UCSD-AML1 (cell line): ENCODE results near the gene KCNMB4.

Source experiments
- DNase-seq: peaks from one replicate; lab custom pipeline; 2025; ENCODE audit not compliant: unreplicated experiment; lab: John Stamatoyannopoulos, UW

Gene KCNMB4

GRCh38 chr12:70427611-70428010, 61.5 kb downstream of the KCNMB4 start:
- DNase-seq, result no peak

GRCh38 chr12:70430400-70430799, 64.3 kb downstream of the KCNMB4 start:
- DNase-seq, result no peak

- no peak for DNase-seq
Observed at GRCh38 chr12:70436836-70437235, 70.7 kb downstream of the KCNMB4 start.

- DNase-seq, result no peak
Observed at GRCh38 chr12:70443062-70443673, 77.1 kb downstream of the KCNMB4 start.

- no peak for DNase-seq
Observed at GRCh38 chr12:70444903-70445302, 78.8 kb downstream of the KCNMB4 start.

- no peak for DNase-seq
Observed at GRCh38 chr12:70448371-70448770, 82.3 kb downstream of the KCNMB4 start.

GRCh38 chr12:70449074-70449752, 83.1 kb downstream of the KCNMB4 start:
- DNase-seq, result no peak

- DNase-seq, result no peak
Observed at GRCh38 chr12:70449753-70450341, 83.8 kb downstream of the KCNMB4 start.

- DNase-seq, result no peak
Observed at GRCh38 chr12:70451528-70451927, 85.4 kb downstream of the KCNMB4 start.

- DNase-seq, result no peak
Observed at GRCh38 chr12:70456953-70457352, 90.9 kb downstream of the KCNMB4 start.

GRCh38 chr12:70459786-70460185, 93.7 kb downstream of the KCNMB4 start:
- no peak for DNase-seq

GRCh38 chr12:70463997-70464396, 97.9 kb downstream of the KCNMB4 start:
- DNase-seq, result no peak

GRCh38 chr12:70466753-70467152, 100.7 kb downstream of the KCNMB4 start:
- DNase-seq, result no peak

- no peak for DNase-seq
Observed at GRCh38 chr12:70467476-70467875, 101.4 kb downstream of the KCNMB4 start.

GRCh38 chr12:70467918-70468733, 102.0 kb downstream of the KCNMB4 start:
- no peak for DNase-seq

GRCh38 chr12:70468741-70469140, 102.7 kb downstream of the KCNMB4 start:
- no peak for DNase-seq

GRCh38 chr12:70469221-70469820, 103.2 kb downstream of the KCNMB4 start:
- no peak for DNase-seq

- DNase-seq, result no peak
Observed at GRCh38 chr12:70482764-70483163, 116.7 kb downstream of the KCNMB4 start.
